Muscle layer of duodenum (tissue), 2 donors: ENCODE data around the gene ANKRD44.
A peak's percentile ranks its signal among the peaks of the same experiment; 100 is the strongest.

Source experiments
- H3K27ac ChIP-seq: one replicate; pipeline ENCODE4 v1.7.0; 2013; ENCODE audit warnings: mild to moderate bottlenecking, low read length
- H3K27me3 ChIP-seq: one replicate; pipeline ENCODE4 v1.7.0; 2013; ENCODE audit warnings: low read depth, mild to moderate bottlenecking, control low read depth, low read length
- H3K36me3 ChIP-seq, 2 donors: one replicate each; pipeline ENCODE4 v1.7.0; 2013; ENCODE audit warnings: low read length in 2 of 2, control low read depth in 1 of 2, mild to moderate bottlenecking in 1 of 2; ENCODE audit not compliant: insufficient read depth in 2 of 2, control insufficient read depth in 1 of 2
- H3K4me1 ChIP-seq, 2 donors: one replicate each; pipeline ENCODE4 v1.7.0; 2013; ENCODE audit warnings: low read length in 2 of 2, mild to moderate bottlenecking in 2 of 2, control low read depth in 1 of 2, moderate library complexity in 1 of 2; ENCODE audit not compliant: insufficient read depth in 2 of 2, control insufficient read depth in 1 of 2
- H3K4me3 ChIP-seq, 2 donors: one replicate each; pipeline ENCODE4 v1.7.0; 2013; ENCODE audit warnings: low read length in 2 of 2, low read depth in 1 of 2, mild to moderate bottlenecking in 1 of 2
- H3K9me3 ChIP-seq, 2 donors: one replicate each; pipeline ENCODE4 v1.7.0; 2013; ENCODE audit warnings: low read length in 2 of 2, control low read depth in 1 of 2, mild to moderate bottlenecking in 1 of 2; ENCODE audit not compliant: control insufficient read depth in 1 of 2
- donor health status: healthy.

Gene ANKRD44

GRCh38 chr2:196967116-196967515 is 343.5 kb downstream of the ANKRD44 start:
- Histone ChIP-seq H3K27ac (peak overlapping the region; percentile 56), H3K9me3 (no peaks in the 10 kb centered on the region), H3K27me3 (no peaks in the 10 kb centered on the region), H3K4me1 (no peaks in the 10 kb centered on the region), H3K4me3 (peak overlapping the region; percentile 49 to 58), H3K36me3 (no peaks in the 10 kb centered on the region)

- no peaks in the 10 kb centered on the region for H3K4me1 ChIP-seq
- no peaks in the 10 kb centered on the region for H3K27me3 ChIP-seq
- H3K9me3 ChIP-seq = no peaks in the 10 kb centered on the region
- peak overlapping the region; percentile 56 for H3K27ac ChIP-seq
- H3K4me3 ChIP-seq = no peak overlapping the region
- H3K36me3 ChIP-seq = no peaks in the 10 kb centered on the region
These were observed 344.5 kb downstream of the ANKRD44 start for GRCh38 chr2:196966061-196966460.

GRCh38 chr2:196965651-196966050 is 344.9 kb downstream of the ANKRD44 start:
- Histone ChIP-seq H3K27ac (no peak overlapping the region), H3K4me3 (no peak overlapping the region), H3K27me3 (no peaks in the 10 kb centered on the region), H3K36me3 (no peaks in the 10 kb centered on the region), H3K4me1 (no peaks in the 10 kb centered on the region), H3K9me3 (no peaks in the 10 kb centered on the region)

- H3K4me1 ChIP-seq = no peaks in the 10 kb centered on the region
- no peak overlapping the region for H3K27ac ChIP-seq
- no peaks in the 10 kb centered on the region for H3K9me3 ChIP-seq
- no peak overlapping the region for H3K4me3 ChIP-seq
- no peaks in the 10 kb centered on the region for H3K36me3 ChIP-seq
- no peaks in the 10 kb centered on the region for H3K27me3 ChIP-seq
These were observed 346.6 kb downstream of the ANKRD44 start for GRCh38 chr2:196963961-196964360.

GRCh38 chr2:196963043-196963442 is 347.5 kb downstream of the ANKRD44 start:
- Histone ChIP-seq H3K36me3 (no peaks in the 10 kb centered on the region), H3K4me1 (no peaks in the 10 kb centered on the region), H3K27ac (no peak overlapping the region), H3K4me3 (no peak overlapping the region), H3K27me3 (no peaks in the 10 kb centered on the region), H3K9me3 (no peaks in the 10 kb centered on the region)

- Histone ChIP-seq H3K36me3 (no peaks in the 10 kb centered on the region), H3K4me3 (no peak overlapping the region), H3K27me3 (no peaks in the 10 kb centered on the region), H3K27ac (no peak overlapping the region), H3K4me1 (no peaks in the 10 kb centered on the region), H3K9me3 (no peaks in the 10 kb centered on the region)
These were observed 348.3 kb downstream of the ANKRD44 start for GRCh38 chr2:196962325-196962724.

- H3K36me3 ChIP-seq = no peaks in the 10 kb centered on the region
- no peaks in the 10 kb centered on the region for H3K9me3 ChIP-seq
- H3K4me3 ChIP-seq = no peak overlapping the region
- no peaks in the 10 kb centered on the region for H3K4me1 ChIP-seq
- H3K27ac ChIP-seq = no peak overlapping the region
- no peaks in the 10 kb centered on the region for H3K27me3 ChIP-seq
These were observed 348.7 kb downstream of the ANKRD44 start for GRCh38 chr2:196961889-196962288.

- Histone ChIP-seq H3K4me3 (no peak overlapping the region), H3K36me3 (no peaks in the 10 kb centered on the region), H3K4me1 (no peaks in the 10 kb centered on the region), H3K27ac (no peak overlapping the region), H3K9me3 (no peaks in the 10 kb centered on the region), H3K27me3 (no peaks in the 10 kb centered on the region)
These were observed 350.7 kb downstream of the ANKRD44 start for GRCh38 chr2:196959734-196960338.

- H3K27ac ChIP-seq = no peak overlapping the region
- no peaks in the 10 kb centered on the region for H3K36me3 ChIP-seq
- H3K9me3 ChIP-seq = no peaks in the 10 kb centered on the region
- H3K27me3 ChIP-seq = no peaks in the 10 kb centered on the region
- H3K4me3 ChIP-seq = no peak overlapping the region
- H3K4me1 ChIP-seq = no peaks in the 10 kb centered on the region
These were observed 351.3 kb downstream of the ANKRD44 start for GRCh38 chr2:196959281-196959680.

- Histone ChIP-seq H3K27me3 (no peaks in the 10 kb centered on the region), H3K36me3 (no peaks in the 10 kb centered on the region), H3K4me3 (no peak overlapping the region), H3K27ac (no peak overlapping the region), H3K9me3 (no peaks in the 10 kb centered on the region), H3K4me1 (no peaks in the 10 kb centered on the region)
These were observed 352.6 kb downstream of the ANKRD44 start for GRCh38 chr2:196957881-196958525.

GRCh38 chr2:196957442-196957841 is 353.1 kb downstream of the ANKRD44 start:
- Histone ChIP-seq H3K4me3 (no peak overlapping the region), H3K9me3 (no peaks in the 10 kb centered on the region), H3K4me1 (no peaks in the 10 kb centered on the region), H3K27me3 (no peaks in the 10 kb centered on the region), H3K36me3 (no peaks in the 10 kb centered on the region), H3K27ac (no peak overlapping the region)

- Histone ChIP-seq H3K9me3 (no peaks in the 10 kb centered on the region), H3K4me1 (no peaks in the 10 kb centered on the region), H3K27ac (no peak overlapping the region), H3K4me3 (no peak overlapping the region), H3K27me3 (no peaks in the 10 kb centered on the region), H3K36me3 (no peaks in the 10 kb centered on the region)
These were observed 354.5 kb downstream of the ANKRD44 start for GRCh38 chr2:196956069-196956468.
